Caco-2 (cell line): ENCODE results near the gene PIAS3. TPM values are rescaled to one million over a fixed set of nuclear protein-coding genes. Genes with fewer than 3 reads are reported as not detected.

Experiments used
- BruUV-seq: library from RNA; stranded (reverse); fragments of 400-500 nt; replicated peaks from 2 replicates; lab custom pipeline; 2021; lab: Mats Ljungman, UMichigan
- CTCF ChIA-PET: fragments of 300-600 bp; sonication (Branson Sonifier 250); formaldehyde crosslinking; loops from one replicate; lab custom pipeline; 2022; ENCODE audit warnings: antibody characterized with exemption; lab: Charles Lee
- POLR2A ChIA-PET: fragments of 300-600 bp; sonication (Branson Sonifier 250); formaldehyde crosslinking; loops from one replicate; lab custom pipeline; 2022; ENCODE audit warnings: antibody characterized with exemption; lab: Charles Lee
- DNase-seq, 2 experiments: peaks; one replicate each; pipeline versions ENCODE4 v3.0.0 to v3.0.0-alpha.2; 2020 to 2022
- H3K27me3 ChIP-seq: replicated peaks from 2 replicates; pipeline ENCODE4 v1.6.0; 2011; ENCODE audit warnings: low read length; ENCODE audit not compliant: control insufficient read depth, insufficient read depth
- H3K36me3 ChIP-seq: 2 replicates; pipeline ENCODE4 v1.5.1; 2011; ENCODE audit warnings: low read length; ENCODE audit not compliant: control insufficient read depth, insufficient read depth
- H3K4me1 ChIP-seq: fragments of 250-450 bp; sonication (Bioruptor Pico); 2 replicates; pipeline ENCODE4 v1.5.1; 2020; ENCODE audit warnings: mild to moderate bottlenecking
- H3K4me3 ChIP-seq: 2 replicates; pipeline ENCODE4 v1.5.1; 2011; ENCODE audit warnings: low read depth, mild to moderate bottlenecking, control low read depth, low read length
- H3K9me3 ChIP-seq: fragments of 250-450 bp; sonication (Bioruptor Pico); 2 replicates; pipeline ENCODE4 v1.5.1; 2020; ENCODE audit warnings: mild to moderate bottlenecking, moderate library complexity
- H3K27ac Mint-ChIP-seq: one replicate; pipeline ENCODE4 v1.8.0; 2022; ENCODE audit warnings: mixed read lengths; ENCODE audit not compliant: unreplicated experiment
- H3K27me3 Mint-ChIP-seq: one replicate; pipeline ENCODE4 v1.8.0; 2022; ENCODE audit warnings: mixed read lengths; ENCODE audit not compliant: insufficient read depth, unreplicated experiment
- H3K36me3 Mint-ChIP-seq: one replicate; pipeline ENCODE4 v1.8.0; 2022; ENCODE audit warnings: mild to moderate bottlenecking, mixed read lengths; ENCODE audit not compliant: insufficient read depth, unreplicated experiment
- H3K4me1 Mint-ChIP-seq: one replicate; pipeline ENCODE4 v1.8.0; 2022; ENCODE audit warnings: low read depth, mixed read lengths; ENCODE audit not compliant: unreplicated experiment
- H3K4me3 Mint-ChIP-seq: one replicate; pipeline ENCODE4 v1.8.0; 2022; ENCODE audit warnings: mild to moderate bottlenecking, moderate library complexity, mixed read lengths; ENCODE audit not compliant: unreplicated experiment
- H3K9me3 Mint-ChIP-seq: one replicate; pipeline ENCODE4 v1.8.0; 2022; ENCODE audit warnings: mixed read lengths; ENCODE audit not compliant: unreplicated experiment
- intact Hi-C: fragments of 100-400 bp; cut with micrococcal nuclease; formaldehyde crosslinking; loops from one replicate; pipeline ENCODE4 v1.10.0; 2022; ENCODE audit not compliant: unreplicated experiment
- total RNA-seq: library from RNA; stranded (reverse); gene quantifications from 2 replicates; pipeline ENCODE4 v1.2.3, GENCODE V29; 2022
- TF ChIP-seq, protein P1 (sequence below), 2 experiments: fragments of 200-600 bp in 1 of 2; IDR thresholded peaks; 1 replicate in 1 of 2; 2 replicates in 1 of 2; pipeline versions ENCODE4 v1.5.1 to v1.8.0; 2011 to 2022; ENCODE audit warnings: antibody characterized with exemption in 1 of 2, control low read depth in 1 of 2, inconsistent platforms in 1 of 2, low read depth in 1 of 2, low read length in 1 of 2, mild to moderate bottlenecking in 1 of 2, moderate library complexity in 1 of 2; ENCODE audit not compliant: insufficient read depth in 1 of 2, severe bottlenecking in 1 of 2, unreplicated experiment in 1 of 2

Gene PIAS3
- total RNA-seq, 1 experiment from 2014 or later = 22.0 TPM

DNA sequence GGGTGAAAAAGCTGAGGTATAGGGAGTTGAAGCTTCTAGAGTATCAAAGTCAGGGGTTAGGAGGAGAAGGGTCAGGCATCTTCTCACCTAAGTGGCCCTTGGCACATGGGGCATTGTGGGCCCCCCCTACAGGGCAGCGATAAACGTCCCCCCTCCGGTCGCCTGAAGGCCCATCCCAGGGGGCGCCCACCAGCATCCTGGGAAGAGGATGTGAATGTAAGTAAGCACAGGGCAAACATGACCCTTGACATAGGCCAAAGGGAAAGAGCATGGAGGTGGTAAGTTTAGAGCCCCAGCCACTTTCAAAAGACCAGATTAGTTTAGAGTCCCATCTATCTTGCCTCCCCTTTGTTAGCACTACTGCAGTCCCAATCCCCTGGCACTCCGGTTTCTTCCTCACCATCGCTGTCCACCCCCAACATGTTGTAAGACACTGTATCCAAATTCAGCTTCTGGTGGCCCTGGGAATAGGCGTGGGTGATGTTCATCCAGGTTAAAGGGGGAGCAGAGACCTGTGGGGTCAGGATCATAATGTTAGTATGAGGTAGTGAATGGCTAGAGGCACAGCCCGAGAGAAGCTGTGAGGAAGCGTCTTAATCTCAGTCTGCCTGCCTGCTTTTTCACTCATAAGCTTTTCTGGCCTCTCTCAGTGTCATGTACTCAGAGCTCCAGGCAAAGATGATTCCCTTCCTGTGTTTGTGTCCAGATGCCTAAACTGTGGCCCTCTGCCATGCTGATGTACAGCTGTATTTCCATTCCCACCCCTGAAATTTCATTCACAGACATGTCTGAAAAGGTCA lies 48.3 kb upstream of the PIAS3 start:
- Histone ChIP-seq H3K36me3 (no peaks in the 10 kb centered on the region), H3K4me1 (no peaks in the 10 kb centered on the region), H3K27me3 (no peaks in the 10 kb centered on the region), H3K4me3 (no peak overlapping the region), H3K9me3 (no peaks in the 10 kb centered on the region)
- ChIA-PET POLR2A (no interaction called here), CTCF (interaction anchor here (0.6 to 3.5 kb wide), 3 partner anchors 15 to 62 kb away, joined by 3 to 30 read pairs (median 3); partner anchors contain the start of gene NUDT17)
- Mint-ChIP-seq H3K9me3 (no peaks in the 10 kb centered on the region), H3K36me3 (no peaks in the 10 kb centered on the region), H3K4me3 (no peak overlapping the region), H3K27ac (no peak overlapping the region), H3K4me1 (no peaks in the 10 kb centered on the region), H3K27me3 (no peaks in the 10 kb centered on the region)
- TF ChIP-seq, protein P1, sequence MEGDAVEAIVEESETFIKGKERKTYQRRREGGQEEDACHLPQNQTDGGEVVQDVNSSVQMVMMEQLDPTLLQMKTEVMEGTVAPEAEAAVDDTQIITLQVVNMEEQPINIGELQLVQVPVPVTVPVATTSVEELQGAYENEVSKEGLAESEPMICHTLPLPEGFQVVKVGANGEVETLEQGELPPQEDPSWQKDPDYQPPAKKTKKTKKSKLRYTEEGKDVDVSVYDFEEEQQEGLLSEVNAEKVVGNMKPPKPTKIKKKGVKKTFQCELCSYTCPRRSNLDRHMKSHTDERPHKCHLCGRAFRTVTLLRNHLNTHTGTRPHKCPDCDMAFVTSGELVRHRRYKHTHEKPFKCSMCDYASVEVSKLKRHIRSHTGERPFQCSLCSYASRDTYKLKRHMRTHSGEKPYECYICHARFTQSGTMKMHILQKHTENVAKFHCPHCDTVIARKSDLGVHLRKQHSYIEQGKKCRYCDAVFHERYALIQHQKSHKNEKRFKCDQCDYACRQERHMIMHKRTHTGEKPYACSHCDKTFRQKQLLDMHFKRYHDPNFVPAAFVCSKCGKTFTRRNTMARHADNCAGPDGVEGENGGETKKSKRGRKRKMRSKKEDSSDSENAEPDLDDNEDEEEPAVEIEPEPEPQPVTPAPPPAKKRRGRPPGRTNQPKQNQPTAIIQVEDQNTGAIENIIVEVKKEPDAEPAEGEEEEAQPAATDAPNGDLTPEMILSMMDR (IDR thresholded peaks at IDR 0.05; ENCODE audit: insufficient read depth in 1 of 2, low read depth in 1 of 2, low read length in 1 of 2, severe bottlenecking in 1 of 2, unreplicated experiment in 1 of 2) = no peak
- no peak for DNase-seq
- intact Hi-C loops = no loop called here
- BruUV-seq = no TSS peak

DNA sequence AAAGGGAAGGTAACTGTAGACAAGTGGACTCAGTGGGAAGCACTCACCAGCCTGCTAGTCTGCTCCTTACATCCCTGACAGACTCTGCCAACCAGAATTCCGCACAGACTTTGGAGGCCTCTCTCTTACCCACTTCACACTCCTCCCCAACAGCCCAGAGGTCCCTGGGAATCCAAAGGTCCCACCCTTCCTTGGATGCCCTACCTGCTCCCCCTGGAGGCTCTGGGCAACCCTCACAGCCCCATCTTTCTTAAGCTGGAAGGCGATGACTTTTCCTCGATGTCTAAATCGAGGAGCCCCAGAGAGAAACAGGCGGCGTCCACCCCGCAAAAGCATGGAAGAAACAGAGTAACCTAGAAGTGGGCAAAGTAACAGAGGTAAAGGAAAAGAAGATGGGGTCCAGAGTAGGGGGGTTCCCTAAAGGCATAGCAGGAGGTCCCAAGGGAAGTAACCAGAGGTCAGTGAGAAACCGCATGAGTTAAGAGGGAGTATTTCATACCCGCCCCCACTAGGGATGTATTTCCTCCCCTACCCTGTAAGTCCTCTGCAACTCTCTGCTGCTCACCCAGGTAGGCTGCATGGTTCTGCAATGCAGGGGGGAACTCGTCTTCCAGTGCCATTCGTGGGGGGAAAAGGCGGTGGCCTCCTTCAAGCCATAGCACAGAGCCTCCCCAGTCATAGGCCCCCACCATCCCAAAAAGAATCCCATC lies 42.6 kb upstream of the PIAS3 start:
- Histone ChIP-seq H3K36me3 (no peaks in the 10 kb centered on the region), H3K4me3 (no peak overlapping the region), H3K27me3 (no peaks in the 10 kb centered on the region), H3K4me1 (no peaks in the 10 kb centered on the region), H3K9me3 (no peaks in the 10 kb centered on the region)
- Mint-ChIP-seq H3K27ac (no peak overlapping the region), H3K9me3 (no peaks in the 10 kb centered on the region), H3K27me3 (no peaks in the 10 kb centered on the region), H3K4me3 (no peak overlapping the region), H3K36me3 (no peaks in the 10 kb centered on the region), H3K4me1 (no peaks in the 10 kb centered on the region)
- BruUV-seq = no TSS peak
- ChIA-PET POLR2A (no interaction called here), CTCF (interaction anchor here (1.4 kb wide), 1 partner anchor 10 kb away, joined by 5 read pairs; no protein-coding TSS in a partner anchor)
- TF ChIP-seq, protein P1 (IDR thresholded peaks at IDR 0.05; ENCODE audit: insufficient read depth in 1 of 2, low read depth in 1 of 2, low read length in 1 of 2, severe bottlenecking in 1 of 2, unreplicated experiment in 1 of 2) = peak in 1 of 2 experiments; percentile 6
- intact Hi-C loops = no loop called here
- DNase-seq = peak in 1 of 2 experiments; percentile 17

DNA sequence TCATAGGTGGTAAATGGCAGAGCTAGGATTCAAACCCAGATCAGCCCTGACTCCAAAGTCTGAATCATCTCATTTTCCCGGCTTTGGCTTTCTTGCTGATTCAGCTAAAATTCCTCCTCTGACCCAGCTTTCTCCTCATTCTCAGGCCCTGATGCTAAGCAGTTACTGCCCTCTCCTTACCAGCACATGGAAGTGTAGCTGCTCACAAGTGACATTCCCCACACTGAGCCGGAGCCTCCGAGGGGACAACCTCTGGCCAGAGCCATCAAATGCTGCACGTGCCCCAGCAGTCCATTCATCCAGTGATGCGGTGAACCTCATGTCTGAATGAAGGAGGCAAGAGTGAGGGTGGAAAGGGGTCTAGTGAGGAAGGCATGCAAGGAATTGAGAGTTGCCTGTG lies 39.9 kb upstream of the PIAS3 start:
- POLR2A ChIA-PET = no interaction called here
- H3K36me3 Mint-ChIP-seq = no peaks in the 10 kb centered on the region

More for the DNA sequence above, 39.9 kb upstream of the PIAS3 start:
- Mint-ChIP-seq H3K9me3 (no peaks in the 10 kb centered on the region), H3K4me3 (no peak overlapping the region), H3K27ac (no peak overlapping the region), H3K27me3 (no peaks in the 10 kb centered on the region), H3K4me1 (no peaks in the 10 kb centered on the region)
- Histone ChIP-seq H3K4me3 (no peak overlapping the region), H3K27me3 (no peaks in the 10 kb centered on the region), H3K4me1 (no peaks in the 10 kb centered on the region), H3K36me3 (no peaks in the 10 kb centered on the region), H3K9me3 (no peaks in the 10 kb centered on the region)
- CTCF ChIA-PET = interaction anchor here (1.3 kb wide), 1 partner anchor 54 kb away, joined by 3 read pairs; the partner anchor contains the start of gene NUDT17
- intact Hi-C loops = no loop called here
- TF ChIP-seq, protein P1 (IDR thresholded peaks at IDR 0.05; ENCODE audit: insufficient read depth in 1 of 2, low read depth in 1 of 2, low read length in 1 of 2, severe bottlenecking in 1 of 2, unreplicated experiment in 1 of 2) = no peak
- DNase-seq = no peak
- no TSS peak for BruUV-seq
